GM19463 (cell line): Measurements from ENCODE around the gene SHOC2.

Experiments
- ATAC-seq: cut with Tn5 transposase; IDR thresholded peaks from one replicate; pipeline ENCODE4 v1.9.1; 2021; ENCODE audit warnings: mild to moderate bottlenecking, moderate library complexity; ENCODE audit not compliant: unreplicated experiment

SHOC2 gene

GRCh38 chr10:110919349-110919931 lies at the start of gene SHOC2:
SHOC2 (plus strand) TSS chr10:110919604; CDS start chr10:110964359, 44,755 bp downstream.
- ATAC-seq: peak; percentile 7

- no peak for ATAC-seq
Observed at GRCh38 chr10:110870823-110871297, 48.5 kb upstream of the SHOC2 start.

- peak; percentile 70 for ATAC-seq
Observed at GRCh38 chr10:110871298-110872084, 47.9 kb upstream of the SHOC2 start, which contains the start of gene PDCD4. PDCD4 (plus strand) TSS chr10:110871928; CDS start chr10:110876028, 4,100 bp downstream.

GRCh38 chr10:110872145-110872983 lies 47.0 kb upstream of the SHOC2 start:
- ATAC-seq: peak; percentile 37

GRCh38 chr10:110872984-110873923 lies 46.1 kb upstream of the SHOC2 start:
- no peak for ATAC-seq

- ATAC-seq: no peak
Observed at GRCh38 chr10:110873951-110874350, 45.5 kb upstream of the SHOC2 start.

GRCh38 chr10:110876000-110876399 lies 43.4 kb upstream of the SHOC2 start:
- no peak for ATAC-seq

- ATAC-seq: no peak
Observed at GRCh38 chr10:110876788-110877187, 42.6 kb upstream of the SHOC2 start.

- no peak for ATAC-seq
Observed at GRCh38 chr10:110880012-110880411, 39.4 kb upstream of the SHOC2 start.

- no peak for ATAC-seq
Observed at GRCh38 chr10:110881247-110881646, 38.2 kb upstream of the SHOC2 start.

GRCh38 chr10:110881905-110882304 lies 37.5 kb upstream of the SHOC2 start:
- ATAC-seq: no peak

- ATAC-seq: no peak
Observed at GRCh38 chr10:110883924-110884323, 35.5 kb upstream of the SHOC2 start.

GRCh38 chr10:110885932-110886674 lies 33.3 kb upstream of the SHOC2 start:
- no peak for ATAC-seq

- ATAC-seq: no peak
Observed at GRCh38 chr10:110887560-110887959, 31.8 kb upstream of the SHOC2 start.

- no peak for ATAC-seq
Observed at GRCh38 chr10:110892602-110893288, 26.7 kb upstream of the SHOC2 start.

- ATAC-seq: peak; percentile 76
Observed at GRCh38 chr10:110893559-110894179, 25.7 kb upstream of the SHOC2 start.

GRCh38 chr10:110897184-110897583 lies 22.2 kb upstream of the SHOC2 start:
- no peak for ATAC-seq

GRCh38 chr10:110898391-110898790 lies 21.0 kb upstream of the SHOC2 start:
- no peak for ATAC-seq
